Measurements from ENCODE around the gene CRHR1.
A peak's percentile ranks its signal among the peaks of the same experiment; 100 is the strongest.

Gene CRHR1

DNA sequence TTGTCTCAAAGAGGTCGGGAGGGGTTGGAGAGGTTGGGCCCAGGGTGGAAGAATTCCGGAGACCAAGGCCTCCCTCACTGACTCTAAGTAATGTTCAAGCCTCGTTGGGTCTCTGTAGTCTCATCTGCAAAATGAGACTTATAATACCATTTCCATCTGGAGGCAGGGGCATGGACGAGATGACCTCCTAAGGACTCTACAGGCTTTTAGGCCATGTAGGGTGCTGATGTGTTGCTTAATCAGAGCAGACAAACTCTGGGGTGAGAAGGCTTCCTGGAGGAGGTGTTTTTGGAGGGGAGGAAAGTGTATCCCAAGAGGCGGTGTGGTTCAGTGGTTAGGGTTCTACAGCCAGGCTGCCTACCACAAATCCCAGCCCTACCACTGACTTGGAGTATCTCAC lies 63.6 kb downstream of the CRHR1 start:
- Mint-ChIP-seq H3K4me1 (peaks cover 5% of the 10 kb centered on the region), H3K4me3 (no peak overlapping the region), H3K9me3 (no peaks in the 10 kb centered on the region), H3K36me3 (ENCODE audit: low read depth) (no peaks in the 10 kb centered on the region), H3K27ac (no peak overlapping the region), H3K27me3 (peaks cover 14% of the 10 kb centered on the region)
- DNase-seq (no peak), ATAC-seq (no peak)

DNA sequence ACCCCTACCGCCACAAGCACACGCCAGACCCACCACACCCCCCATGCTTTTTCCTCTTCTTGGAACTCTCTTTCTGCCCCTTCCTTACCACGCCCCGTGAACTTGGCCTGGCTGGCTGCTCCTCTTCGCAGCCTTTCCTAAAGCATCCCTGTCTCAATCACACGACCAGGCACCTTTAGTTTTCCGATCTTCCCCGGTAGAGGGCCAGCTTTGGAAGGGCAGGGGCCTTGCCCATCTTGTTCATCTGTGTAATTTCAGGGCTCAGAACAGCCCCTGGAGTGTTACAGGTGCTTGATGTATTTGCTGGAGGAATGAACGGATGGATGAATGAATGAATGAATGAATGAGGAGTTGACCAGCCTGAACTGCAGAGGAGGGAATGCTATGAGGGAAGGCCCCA lies 64.3 kb downstream of the CRHR1 start:
- Mint-ChIP-seq H3K27ac (no peak overlapping the region), H3K27me3 (peaks cover 14% of the 10 kb centered on the region), H3K9me3 (no peaks in the 10 kb centered on the region), H3K4me1 (peaks cover 10% of the 10 kb centered on the region), H3K36me3 (ENCODE audit: low read depth) (no peaks in the 10 kb centered on the region), H3K4me3 (no peak overlapping the region)
- ATAC-seq: no peak
- no peak for DNase-seq

- Mint-ChIP-seq H3K4me3 (no peak overlapping the region), H3K36me3 (ENCODE audit: low read depth) (no peaks in the 10 kb centered on the region), H3K4me1 (peaks cover 11% of the 10 kb centered on the region), H3K27me3 (peaks cover 14% of the 10 kb centered on the region), H3K9me3 (no peaks in the 10 kb centered on the region), H3K27ac (no peak overlapping the region)
- no peak for DNase-seq
- ATAC-seq: no peak
These were observed 64.9 kb downstream of the CRHR1 start for GRCh38 chr17:45848868-45849535.

- peaks cover 11% of the 10 kb centered on the region for H3K4me1 Mint-ChIP-seq
These were observed 65.4 kb downstream of the CRHR1 start for GRCh38 chr17:45849536-45849990.

GRCh38 chr17:45850011-45850410 lies 65.9 kb downstream of the CRHR1 start:
- Mint-ChIP-seq H3K9me3 (no peaks in the 10 kb centered on the region), H3K27me3 (peaks cover 18% of the 10 kb centered on the region), H3K36me3 (ENCODE audit: low read depth) (no peaks in the 10 kb centered on the region), H3K4me3 (no peak overlapping the region), H3K27ac (no peak overlapping the region), H3K4me1 (peaks cover 11% of the 10 kb centered on the region)
- ATAC-seq (no peak), DNase-seq (no peak)

More at GRCh38 chr17:45849536-45849990, 65.4 kb downstream of the CRHR1 start:
- Mint-ChIP-seq H3K27ac (no peak overlapping the region), H3K4me3 (no peak overlapping the region), H3K27me3 (peaks cover 18% of the 10 kb centered on the region), H3K9me3 (no peaks in the 10 kb centered on the region), H3K36me3 (ENCODE audit: low read depth) (no peaks in the 10 kb centered on the region)
- ATAC-seq (no peak), DNase-seq (no peak)

DNA sequence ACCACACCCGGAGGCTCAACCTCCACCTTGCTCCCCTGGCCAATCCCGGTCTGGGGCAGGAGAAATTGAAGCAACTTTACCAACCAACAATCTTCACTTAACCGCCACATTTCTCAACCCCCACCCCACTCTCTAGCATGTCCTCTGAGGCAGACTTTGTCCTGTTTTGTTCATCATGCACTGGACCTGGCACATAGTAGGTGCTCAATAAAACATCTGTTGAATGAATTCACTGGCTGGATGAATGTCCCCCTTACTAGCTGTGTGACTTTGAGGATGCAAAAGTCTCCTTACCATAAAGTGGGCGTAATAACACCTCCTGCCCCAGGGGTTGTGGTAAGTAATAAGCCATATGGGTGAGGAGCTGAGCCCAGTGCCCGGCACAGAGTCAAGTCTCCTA lies 66.3 kb downstream of the CRHR1 start:
- ATAC-seq: no peak
- H3K9me3 Mint-ChIP-seq: no peaks in the 10 kb centered on the region
- H3K27ac Mint-ChIP-seq: no peak overlapping the region
- H3K36me3 Mint-ChIP-seq (ENCODE audit: low read depth): no peaks in the 10 kb centered on the region
- peaks cover 11% of the 10 kb centered on the region for H3K4me1 Mint-ChIP-seq
- no peak for DNase-seq
- H3K4me3 Mint-ChIP-seq: no peak overlapping the region
- H3K27me3 Mint-ChIP-seq: peaks cover 18% of the 10 kb centered on the region

DNA sequence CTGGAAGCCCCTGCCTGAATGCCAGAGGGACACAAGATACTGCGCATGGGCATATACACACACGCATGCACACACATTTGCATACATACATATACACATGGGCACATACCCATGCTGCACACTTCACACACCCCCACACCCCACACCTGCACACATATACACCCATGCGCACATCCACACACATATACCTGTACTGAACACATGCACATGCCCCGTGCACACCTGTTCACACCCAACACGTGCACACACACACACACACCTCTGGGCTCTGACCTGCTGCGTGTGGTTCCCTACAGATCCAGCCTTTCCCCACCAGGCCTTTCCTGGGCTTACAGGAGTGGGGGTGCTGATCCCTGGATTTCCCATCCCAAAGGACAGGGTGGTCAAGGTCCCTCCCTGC lies 66.9 kb downstream of the CRHR1 start:
- no peaks in the 10 kb centered on the region for H3K9me3 Mint-ChIP-seq
- H3K4me1 Mint-ChIP-seq: peaks cover 11% of the 10 kb centered on the region
- DNase-seq: no peak
- ATAC-seq: no peak
- no peak overlapping the region for H3K27ac Mint-ChIP-seq
- H3K4me3 Mint-ChIP-seq: no peak overlapping the region
- peaks cover 18% of the 10 kb centered on the region for H3K27me3 Mint-ChIP-seq
- no peaks in the 10 kb centered on the region for H3K36me3 Mint-ChIP-seq (ENCODE audit: low read depth)

- Mint-ChIP-seq H3K36me3 (ENCODE audit: low read depth) (no peaks in the 10 kb centered on the region), H3K9me3 (no peaks in the 10 kb centered on the region), H3K4me3 (no peak overlapping the region), H3K27me3 (peaks cover 20% of the 10 kb centered on the region), H3K27ac (no peak overlapping the region), H3K4me1 (peaks cover 11% of the 10 kb centered on the region)
- ATAC-seq (no peak), DNase-seq (no peak)
These were observed 67.3 kb downstream of the CRHR1 start for GRCh38 chr17:45851464-45851863.

DNA sequence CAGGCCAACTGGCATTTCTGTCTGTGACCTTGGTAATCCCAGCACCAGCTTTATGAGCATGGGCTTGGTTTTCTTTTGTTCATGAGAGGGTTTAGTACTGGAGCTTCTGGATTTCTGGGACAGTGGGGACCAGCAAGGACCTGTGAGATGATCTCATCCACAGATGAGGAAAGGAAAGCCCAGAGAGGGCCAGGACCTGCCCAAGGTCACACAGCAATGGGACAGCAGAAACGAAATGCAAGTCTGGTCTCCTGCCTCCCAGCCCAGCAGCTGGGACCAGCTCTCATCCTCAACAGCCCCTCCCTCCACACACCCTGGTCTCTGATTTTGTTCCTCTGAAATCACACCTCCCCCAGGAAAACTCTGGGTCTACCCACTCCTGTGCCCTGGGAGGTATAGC lies 67.8 kb downstream of the CRHR1 start:
- ATAC-seq (no peak), DNase-seq (no peak)
- Mint-ChIP-seq H3K27ac (no peak overlapping the region), H3K4me3 (no peak overlapping the region), H3K9me3 (no peaks in the 10 kb centered on the region), H3K36me3 (ENCODE audit: low read depth) (no peaks in the 10 kb centered on the region), H3K27me3 (peaks cover 24% of the 10 kb centered on the region), H3K4me1 (peaks cover 11% of the 10 kb centered on the region)

DNA sequence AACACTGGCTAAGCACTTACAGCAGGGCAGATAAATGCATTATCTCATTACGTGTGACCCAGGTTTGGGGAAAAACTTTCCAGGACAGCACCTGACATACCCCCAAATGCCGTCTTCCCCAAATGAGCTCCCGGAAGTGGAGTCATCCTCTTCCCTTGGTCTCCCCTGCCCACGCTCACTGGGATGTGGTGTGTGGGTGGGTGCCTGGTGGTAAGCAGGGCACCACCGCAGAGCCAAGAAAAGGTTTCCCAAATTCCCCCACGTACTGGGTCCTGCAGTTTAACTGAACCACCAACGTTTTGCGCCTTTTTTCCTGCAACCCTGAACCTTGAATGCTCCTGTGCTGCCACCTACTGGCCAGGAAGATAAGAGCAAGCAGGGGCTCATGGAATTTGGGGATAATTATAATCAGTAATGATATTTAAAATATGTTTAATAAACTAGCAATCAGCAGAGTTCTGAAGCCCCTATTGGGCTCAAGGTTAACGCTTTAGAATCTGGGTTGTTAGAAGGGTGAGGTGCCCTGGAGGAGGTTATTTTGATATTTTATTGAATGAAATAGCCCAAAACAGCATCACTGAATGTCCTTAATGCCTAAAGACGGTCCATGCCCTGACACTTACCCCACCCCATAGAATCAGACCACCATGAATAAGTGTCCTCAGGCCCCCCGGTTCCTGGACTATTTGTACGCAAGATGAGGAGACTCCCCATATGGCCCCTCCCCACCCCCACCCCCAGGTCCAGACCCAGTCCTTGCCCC lies 68.6 kb downstream of the CRHR1 start:
- Mint-ChIP-seq H3K27ac (no peak overlapping the region), H3K36me3 (ENCODE audit: low read depth) (no peaks in the 10 kb centered on the region), H3K27me3 (peaks cover 24% of the 10 kb centered on the region), H3K4me1 (peaks cover 11% of the 10 kb centered on the region), H3K4me3 (no peak overlapping the region), H3K9me3 (no peaks in the 10 kb centered on the region)
- DNase-seq (peak; percentile 73), ATAC-seq (peak; percentile 34)

GRCh38 chr17:45854209-45854608 lies 70.1 kb downstream of the CRHR1 start:
- H3K27me3 Mint-ChIP-seq: peaks cover 32% of the 10 kb centered on the region
- DNase-seq: no peak
- peaks cover 11% of the 10 kb centered on the region for H3K4me1 Mint-ChIP-seq
- H3K36me3 Mint-ChIP-seq (ENCODE audit: low read depth): no peaks in the 10 kb centered on the region
- no peak for ATAC-seq
- no peaks in the 10 kb centered on the region for H3K9me3 Mint-ChIP-seq
- no peak overlapping the region for H3K27ac Mint-ChIP-seq
- H3K4me3 Mint-ChIP-seq: no peak overlapping the region

GRCh38 chr17:45855691-45856336 lies 71.7 kb downstream of the CRHR1 start:
- H3K27ac Mint-ChIP-seq: no peak overlapping the region
- ATAC-seq: no peak
- DNase-seq: no peak

GRCh38 chr17:45857977-45858708 lies 74.0 kb downstream of the CRHR1 start:
- Mint-ChIP-seq H3K4me3 (no peak overlapping the region), H3K9me3 (no peaks in the 10 kb centered on the region), H3K27ac (peak overlapping the region; percentile 1), H3K27me3 (peaks cover 27% of the 10 kb centered on the region), H3K36me3 (ENCODE audit: low read depth) (no peaks in the 10 kb centered on the region), H3K4me1 (peaks cover 3% of the 10 kb centered on the region)
- ATAC-seq (no peak), DNase-seq (no peak)

More at GRCh38 chr17:45855691-45856336, 71.7 kb downstream of the CRHR1 start:
- Mint-ChIP-seq H3K4me1 (peaks cover 11% of the 10 kb centered on the region), H3K27me3 (peaks cover 39% of the 10 kb centered on the region), H3K36me3 (ENCODE audit: low read depth) (no peaks in the 10 kb centered on the region), H3K4me3 (no peak overlapping the region), H3K9me3 (no peaks in the 10 kb centered on the region)

GRCh38 chr17:45861165-45861564 lies 77.0 kb downstream of the CRHR1 start:
- no peak for DNase-seq
- Mint-ChIP-seq H3K27ac (no peak overlapping the region), H3K9me3 (no peaks in the 10 kb centered on the region), H3K36me3 (ENCODE audit: low read depth) (no peaks in the 10 kb centered on the region), H3K4me1 (no peaks in the 10 kb centered on the region), H3K27me3 (peaks cover 33% of the 10 kb centered on the region), H3K4me3 (no peak overlapping the region)
- ATAC-seq: no peak

Measured in activated naive CD8-positive, alpha-beta T cell treated with anti-CD3 and anti-CD28 coated beads, Interleukin-2, amount 50 U/mL, for 24 hours (primary cell).